Head of caudate nucleus (tissue), 42 donors: ENCODE results near the gene CGN.

Experiments
- DNase-seq, 42 donors: peaks; one replicate each; pipeline versions ENCODE4 v3.0.0 to v3.0.0-alpha.2; 2020 to 2021; ENCODE audit warnings: mixed read lengths in 7 of 42
- intact Hi-C: fragments of 100-400 bp; cut with DNase I; formaldehyde crosslinking; loops from one replicate; pipeline ENCODE4 v1.15.0; 2022

The CGN gene

DNA sequence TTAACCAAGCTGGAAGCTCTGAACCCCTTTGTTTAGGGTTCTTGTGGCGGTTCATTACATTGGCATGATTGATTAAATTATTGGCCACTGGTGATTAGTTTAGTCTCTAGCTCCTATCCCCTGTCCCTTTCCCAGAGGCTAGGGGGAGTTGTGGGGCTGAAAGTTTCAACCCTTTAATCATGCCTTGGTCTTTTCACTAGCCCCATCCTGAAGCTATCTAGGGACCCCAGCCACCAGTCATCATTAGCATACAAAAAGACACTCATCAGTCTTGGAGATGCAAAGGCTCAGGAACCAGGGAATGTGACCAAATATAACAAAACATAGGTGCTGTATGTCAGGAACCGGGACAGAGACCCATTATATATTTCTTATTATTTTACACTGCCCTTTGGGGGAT, 66.0 kb downstream of the CGN start:
- intact Hi-C loops, result no loop called here
- DNase-seq, result no peak

DNA sequence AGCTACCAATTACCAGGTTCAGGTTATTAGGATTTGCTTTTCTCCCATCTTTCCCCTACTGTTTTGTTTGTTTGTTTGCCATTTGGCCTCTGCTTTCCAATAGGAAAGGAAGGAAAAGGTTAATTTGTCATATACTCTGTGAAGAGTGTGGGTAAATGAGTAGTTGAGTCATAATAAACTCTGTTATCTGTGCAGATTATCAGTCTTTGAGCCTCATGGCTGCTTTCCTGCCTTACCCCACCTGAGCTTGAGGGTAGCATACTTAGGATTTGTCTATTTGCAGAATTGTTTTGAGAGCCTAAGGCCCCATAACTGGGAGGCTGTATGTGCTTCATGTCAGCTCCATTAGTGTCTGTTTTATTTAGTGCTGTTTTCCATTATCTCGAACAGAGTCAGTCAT, 67.8 kb downstream of the CGN start:
- intact Hi-C loops, result no loop called here
- no peak for DNase-seq

DNA sequence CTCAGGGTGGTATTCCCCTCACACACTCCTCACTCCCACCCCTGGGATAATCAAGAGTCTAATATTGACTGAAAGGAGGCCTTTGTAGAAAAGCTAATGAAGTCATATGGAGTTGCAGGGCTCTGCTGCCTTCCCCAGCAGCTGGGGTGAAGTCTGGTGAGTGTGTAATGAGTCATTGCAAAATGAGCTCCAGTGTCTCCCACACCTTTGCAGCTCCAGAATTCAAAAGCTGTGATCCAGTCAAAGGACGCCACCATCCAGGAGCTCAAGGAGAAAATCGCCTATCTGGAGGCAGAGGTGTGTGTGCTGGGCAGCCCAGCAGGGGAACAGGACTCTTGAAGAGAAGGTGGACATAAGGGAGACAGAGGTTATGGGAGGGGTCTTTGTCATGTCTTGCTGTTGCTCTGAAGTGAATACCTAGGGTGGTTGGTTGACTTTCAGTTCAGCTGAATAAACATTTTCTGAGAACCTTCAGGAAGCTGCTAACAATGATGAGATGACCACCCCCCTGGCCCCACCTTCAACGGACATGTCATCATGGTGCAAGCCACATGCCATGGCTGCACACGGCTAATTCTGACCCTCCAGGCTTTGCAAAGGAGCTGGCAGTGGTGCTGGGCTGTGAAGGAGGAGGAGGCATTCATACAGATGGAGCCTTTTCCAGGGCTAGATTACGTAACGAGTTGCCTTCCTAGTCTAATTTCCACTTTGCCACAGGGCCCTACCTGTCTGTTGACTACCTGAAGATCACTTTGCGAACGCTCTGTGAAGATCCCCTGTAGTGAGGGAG, 68.4 kb downstream of the CGN start:
- DNase-seq, result peak in 32 of 42 donors; percentile 5 to 78 (median 44)

GRCh38 chr1:151581451-151581850, 70.3 kb downstream of the CGN start:
- DNase-seq, result no peak

More for the DNA sequence above, 68.4 kb downstream of the CGN start:
- intact Hi-C loops, result no loop called here

DNA sequence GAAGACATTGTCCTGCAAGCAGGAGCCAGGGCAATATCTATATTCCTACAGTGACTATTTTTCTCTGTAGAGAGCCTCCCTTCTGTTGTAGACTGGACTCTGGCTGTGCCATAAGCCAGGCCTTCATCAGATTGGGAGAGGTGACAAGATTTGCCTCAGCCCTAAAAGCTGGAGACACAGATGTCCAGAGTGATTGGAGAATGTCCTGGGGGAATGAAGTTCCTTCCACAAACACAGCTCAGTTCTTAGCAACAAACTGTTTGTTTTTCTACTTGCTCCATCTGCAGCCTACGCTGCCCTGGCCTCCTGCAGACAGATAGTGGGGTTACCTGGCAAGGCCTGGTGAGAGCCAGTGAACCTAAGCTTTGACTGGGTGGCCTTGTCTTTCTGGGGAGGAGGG, 70.7 kb downstream of the CGN start:
- intact Hi-C loops, result no loop called here
- DNase-seq, result no peak

More at GRCh38 chr1:151581451-151581850, 70.3 kb downstream of the CGN start:
- intact Hi-C loops, result no loop called here

DNA sequence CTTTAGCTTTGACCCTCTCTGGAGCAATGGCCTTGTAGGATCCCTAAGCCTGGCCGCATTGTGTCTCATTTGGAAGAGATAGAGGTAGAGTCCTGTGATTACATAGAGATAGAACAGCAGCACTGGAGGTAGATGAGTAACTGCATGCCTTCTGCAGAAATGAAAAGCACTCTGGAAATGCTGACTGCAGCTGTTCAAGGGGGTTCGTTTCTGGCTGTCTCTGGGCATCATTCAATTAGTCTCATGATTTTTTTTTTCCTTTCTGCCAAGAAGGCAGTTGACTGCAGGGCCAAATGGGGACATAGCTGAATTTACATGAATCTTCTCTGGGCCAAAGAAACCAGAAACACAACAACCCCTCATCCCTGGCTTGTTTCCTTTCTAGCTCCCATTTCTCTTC, 72.6 kb downstream of the CGN start:
- no peak for DNase-seq
- intact Hi-C loops, result no loop called here

GRCh38 chr1:151584278-151584677, 73.1 kb downstream of the CGN start:
- no peak for DNase-seq
- intact Hi-C loops, result no loop called here

DNA sequence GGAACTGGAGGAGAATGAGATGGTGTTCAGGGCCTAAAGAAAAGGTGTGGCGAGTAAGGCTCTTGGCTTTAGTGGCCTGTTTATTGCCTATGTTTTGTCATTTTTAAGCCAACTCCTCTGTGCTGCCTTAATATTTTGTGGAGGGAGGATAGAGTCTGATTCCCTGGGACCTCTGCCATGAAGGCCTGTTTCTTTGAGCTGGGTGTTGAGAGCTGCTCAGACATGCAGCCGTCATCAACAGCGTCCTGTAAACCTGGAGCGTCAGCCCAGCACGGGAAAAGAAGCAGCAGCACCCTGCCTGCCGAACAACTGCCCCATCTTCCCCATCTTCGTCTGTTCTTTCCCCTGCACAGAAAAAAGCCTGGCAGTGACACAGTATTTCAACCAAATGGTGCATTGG, 73.6 kb downstream of the CGN start:
- no peak for DNase-seq
- intact Hi-C loops, result no loop called here

DNA sequence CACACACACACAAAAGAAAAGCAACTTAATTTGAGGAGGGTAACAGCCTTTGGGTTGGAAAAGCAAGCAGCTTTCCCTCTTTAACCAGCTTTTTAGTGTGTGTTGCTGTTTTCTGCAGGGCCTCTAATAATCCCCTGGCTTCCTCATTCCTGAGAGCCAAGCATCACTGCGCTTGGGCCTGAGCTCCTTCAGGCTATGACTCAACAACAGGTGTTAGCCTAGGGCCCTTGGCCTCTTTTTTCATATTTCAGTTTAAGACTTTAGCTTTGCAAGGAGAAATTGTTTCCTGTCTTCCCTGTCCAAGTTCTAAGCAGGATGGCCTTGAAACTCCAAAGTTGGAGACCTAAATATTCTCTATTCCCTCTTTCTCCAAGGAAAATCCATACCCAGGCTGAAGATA, 74.4 kb downstream of the CGN start:
- intact Hi-C loops, result no loop called here
- no peak for DNase-seq
